Astrocyte (in vitro differentiated cells and primary cell): ENCODE results near the gene ZNF367.

Source experiments
- EZH2 ChIP-seq: IDR thresholded peaks from 2 replicates; pipeline ENCODE4 v1.6.1; 2012; ENCODE audit warnings: mild to moderate bottlenecking, low read length, inconsistent platforms; ENCODE audit not compliant: insufficient read depth
- TF ChIP-seq, protein P1 (sequence below): IDR thresholded peaks from 2 replicates; pipeline ENCODE4 v1.5.1; 2011; ENCODE audit warnings: low read depth, mild to moderate bottlenecking, inconsistent platforms, low read length, moderate library complexity; ENCODE audit not compliant: insufficient read depth

DNA sequence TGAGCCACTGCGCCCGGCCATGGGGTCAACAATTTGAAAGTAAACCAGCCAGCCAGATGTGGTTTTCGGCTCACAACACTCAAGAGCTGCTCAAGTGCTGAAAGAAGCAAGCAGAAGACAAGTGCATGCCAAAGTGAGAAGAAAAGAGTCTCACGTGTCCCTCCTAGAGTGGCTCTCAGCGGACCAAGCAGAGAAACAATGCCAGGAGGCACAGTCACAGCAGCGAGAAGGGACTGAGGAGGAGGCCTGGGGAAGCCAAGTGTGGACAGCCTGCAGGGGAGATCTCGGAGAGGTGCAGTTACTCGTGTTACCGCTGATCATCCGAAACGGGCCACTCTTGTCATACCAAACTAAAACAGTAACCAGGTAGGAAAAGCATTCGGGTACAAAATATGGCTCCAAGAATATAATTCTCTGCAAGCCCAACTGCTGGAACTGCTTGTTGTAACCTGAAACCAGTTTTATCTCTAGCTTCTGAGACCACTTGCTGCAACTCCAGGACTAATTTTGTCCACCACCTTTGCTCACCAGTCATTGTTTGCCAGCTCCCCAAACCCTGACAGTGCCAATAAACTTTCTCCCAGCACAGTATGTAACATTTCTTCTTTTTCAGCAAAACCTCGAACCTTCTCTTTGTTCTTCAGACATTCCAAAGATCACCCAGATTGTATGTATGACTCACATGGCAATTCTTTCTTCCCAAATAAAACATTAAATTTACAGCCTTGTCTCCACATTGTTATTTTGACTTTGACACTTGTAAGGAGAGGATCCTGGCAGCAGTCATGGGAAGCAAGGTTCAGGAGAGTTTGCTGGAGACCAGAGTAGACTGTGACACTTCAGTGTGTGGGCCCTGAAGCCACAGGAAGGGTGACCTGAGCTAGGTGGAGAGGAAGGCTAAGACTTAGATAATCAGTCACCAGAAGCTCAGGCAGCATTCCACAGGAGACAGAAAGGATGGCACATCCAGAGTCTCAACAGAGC, 41.0 kb downstream of the ZNF367 start:
- TF ChIP-seq, protein P1, sequence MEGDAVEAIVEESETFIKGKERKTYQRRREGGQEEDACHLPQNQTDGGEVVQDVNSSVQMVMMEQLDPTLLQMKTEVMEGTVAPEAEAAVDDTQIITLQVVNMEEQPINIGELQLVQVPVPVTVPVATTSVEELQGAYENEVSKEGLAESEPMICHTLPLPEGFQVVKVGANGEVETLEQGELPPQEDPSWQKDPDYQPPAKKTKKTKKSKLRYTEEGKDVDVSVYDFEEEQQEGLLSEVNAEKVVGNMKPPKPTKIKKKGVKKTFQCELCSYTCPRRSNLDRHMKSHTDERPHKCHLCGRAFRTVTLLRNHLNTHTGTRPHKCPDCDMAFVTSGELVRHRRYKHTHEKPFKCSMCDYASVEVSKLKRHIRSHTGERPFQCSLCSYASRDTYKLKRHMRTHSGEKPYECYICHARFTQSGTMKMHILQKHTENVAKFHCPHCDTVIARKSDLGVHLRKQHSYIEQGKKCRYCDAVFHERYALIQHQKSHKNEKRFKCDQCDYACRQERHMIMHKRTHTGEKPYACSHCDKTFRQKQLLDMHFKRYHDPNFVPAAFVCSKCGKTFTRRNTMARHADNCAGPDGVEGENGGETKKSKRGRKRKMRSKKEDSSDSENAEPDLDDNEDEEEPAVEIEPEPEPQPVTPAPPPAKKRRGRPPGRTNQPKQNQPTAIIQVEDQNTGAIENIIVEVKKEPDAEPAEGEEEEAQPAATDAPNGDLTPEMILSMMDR = no peak
- no peak for TF ChIP-seq EZH2
